T-helper 2 cell treated with Interferon-gamma antibody and Interleukin-4, amounts not matched to agents 100 ng/mL and 5 ng/mL, for 36 hours (primary cell): ENCODE measurements around the gene KCNT2. TPM values are rescaled to one million over a fixed set of nuclear protein-coding genes. Genes with fewer than 3 reads are reported as not detected.
"Not testable (repeated sequence)": the region's sequence is repeated elsewhere in the genome, so short reads cannot be mapped to it uniquely, and the experiment has no call there.

Source experiments
- intact Hi-C: fragments of 100-400 bp; cut with micrococcal nuclease; formaldehyde crosslinking; loops from one replicate; pipeline ENCODE4 v1.15.1; 2023
- total RNA-seq: library from RNA; stranded (reverse); gene quantifications from 2 replicates; pipeline ENCODE4 v1.2.3, GENCODE V29; 2022

Gene KCNT2
- total RNA-seq, 1 donor from 2014 or later: not detected

DNA sequence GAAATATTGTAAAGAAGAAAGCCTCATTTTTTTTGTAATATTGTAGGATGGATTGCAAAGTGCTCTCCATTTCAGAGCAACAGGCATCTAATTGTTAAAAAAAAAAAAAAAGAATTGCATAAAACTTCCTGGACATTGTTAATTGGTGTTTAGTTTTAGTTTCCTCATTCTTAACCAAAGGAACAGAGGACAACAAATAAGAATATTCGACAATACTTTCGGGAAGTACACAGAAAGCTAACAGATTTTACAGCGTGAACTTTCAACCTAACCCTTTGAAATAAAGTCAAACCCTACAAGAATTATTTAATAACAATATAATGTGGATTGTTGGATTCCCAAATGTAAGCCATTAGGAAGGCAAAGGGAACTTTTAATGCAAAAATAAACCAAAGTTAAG is 284.4 kb downstream of the KCNT2 start:
- intact Hi-C loops: no loop called here

DNA sequence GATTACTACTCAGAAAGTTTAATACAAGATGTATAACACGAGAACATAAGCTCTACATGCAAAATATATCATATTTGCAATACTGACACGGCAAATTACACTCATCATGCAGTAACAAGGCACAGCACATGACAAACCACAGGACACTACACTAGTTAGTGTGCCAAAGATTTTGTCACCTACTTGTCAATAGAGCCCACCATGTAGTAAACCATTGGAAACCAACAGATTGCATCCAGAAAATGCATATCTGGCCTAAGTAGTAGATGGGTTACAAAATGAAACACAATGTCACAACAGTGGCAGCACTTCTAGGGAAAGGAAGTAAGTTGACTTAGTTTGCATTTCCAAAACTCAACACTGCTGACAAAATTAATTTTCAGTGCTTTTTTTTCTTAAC is 288.9 kb downstream of the KCNT2 start:
- intact Hi-C loops: loop anchor here (5.0 kb wide), 1 partner anchor 343 kb away; no protein-coding TSS in a partner anchor

DNA sequence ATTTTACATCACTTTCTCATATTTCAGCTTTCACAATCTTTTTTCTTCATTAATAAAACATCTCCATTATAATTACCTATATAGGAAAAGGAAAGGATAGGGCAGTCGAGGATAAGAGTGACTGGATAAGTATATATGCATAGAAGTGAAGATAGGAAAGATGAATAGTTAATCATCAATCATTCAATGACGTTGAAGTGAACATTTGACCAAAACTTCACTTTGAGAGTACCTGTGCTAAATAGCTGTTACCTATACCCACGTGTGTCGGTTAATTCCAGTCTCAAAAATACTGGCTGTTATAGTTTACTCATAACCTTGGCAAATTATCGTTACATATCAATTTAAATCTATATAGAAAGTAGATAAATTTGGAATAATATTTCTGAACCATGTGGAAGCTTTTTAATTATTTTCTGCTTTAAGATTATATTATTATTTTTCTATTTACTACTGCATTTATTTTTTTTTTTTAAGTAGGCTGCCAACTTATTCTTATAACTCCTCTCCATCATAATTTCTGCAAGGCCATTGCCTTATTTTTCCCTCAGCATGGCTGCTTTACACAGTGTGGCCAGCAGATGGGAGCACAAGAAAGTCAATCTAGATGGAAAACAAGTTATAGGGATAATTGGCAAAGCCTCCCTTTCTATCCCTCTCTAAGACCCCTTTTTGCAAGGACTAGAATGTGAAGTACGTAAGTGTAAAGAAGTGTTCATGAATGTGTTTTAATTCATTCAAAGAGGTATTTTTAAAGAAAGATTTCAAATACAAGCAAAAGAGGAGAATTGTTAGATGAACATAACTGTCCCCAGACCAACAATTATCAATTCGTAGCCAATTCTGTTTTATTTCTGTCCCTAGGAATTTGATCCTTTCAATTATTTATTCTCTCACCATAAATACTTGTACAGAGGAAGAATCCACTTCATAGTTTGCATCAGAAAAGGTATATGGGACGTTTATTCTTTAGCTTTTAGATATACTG is 290.4 kb downstream of the KCNT2 start:
- intact Hi-C loops: loop anchor here (5.0 kb wide), 1 partner anchor 344 kb away; no protein-coding TSS in a partner anchor

DNA sequence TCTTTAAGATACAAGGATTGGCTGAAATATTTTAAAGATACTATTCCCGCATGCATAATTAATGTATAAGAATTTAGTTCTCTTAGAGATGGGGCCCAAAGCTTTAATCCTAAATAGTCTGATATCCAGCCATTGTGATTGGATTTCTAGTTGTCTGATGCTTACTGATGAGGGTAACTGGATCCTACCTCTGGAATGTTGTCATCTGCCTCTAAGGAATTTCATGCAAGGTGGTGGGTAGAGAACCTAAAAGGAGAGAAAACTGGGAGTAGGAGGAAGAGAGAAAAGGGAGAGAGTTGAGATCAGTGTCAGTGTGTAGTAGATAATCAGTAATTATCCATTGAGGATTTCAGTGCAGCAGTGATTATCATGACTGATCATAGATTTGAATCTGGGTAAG is 295.5 kb downstream of the KCNT2 start:
- intact Hi-C loops: no loop called here

DNA sequence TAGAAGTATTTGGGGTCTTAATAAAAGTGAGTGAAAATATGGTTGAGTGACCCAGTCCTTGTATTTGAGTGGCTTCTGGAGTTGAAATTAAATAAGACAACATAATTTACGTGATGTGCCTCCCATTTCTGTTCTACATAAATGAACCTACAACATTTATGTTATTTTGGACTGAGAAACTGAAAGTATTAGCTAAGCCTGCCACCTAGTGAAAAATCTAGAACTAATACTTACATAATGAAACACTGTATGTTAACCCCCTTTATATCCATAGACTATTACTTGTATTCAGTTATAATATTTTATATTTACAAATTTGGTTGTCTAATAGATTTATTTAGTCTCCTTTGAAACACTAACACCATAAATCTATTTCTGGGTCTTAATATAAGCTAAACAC is 298.9 kb downstream of the KCNT2 start:
- intact Hi-C loops: no loop called here

DNA sequence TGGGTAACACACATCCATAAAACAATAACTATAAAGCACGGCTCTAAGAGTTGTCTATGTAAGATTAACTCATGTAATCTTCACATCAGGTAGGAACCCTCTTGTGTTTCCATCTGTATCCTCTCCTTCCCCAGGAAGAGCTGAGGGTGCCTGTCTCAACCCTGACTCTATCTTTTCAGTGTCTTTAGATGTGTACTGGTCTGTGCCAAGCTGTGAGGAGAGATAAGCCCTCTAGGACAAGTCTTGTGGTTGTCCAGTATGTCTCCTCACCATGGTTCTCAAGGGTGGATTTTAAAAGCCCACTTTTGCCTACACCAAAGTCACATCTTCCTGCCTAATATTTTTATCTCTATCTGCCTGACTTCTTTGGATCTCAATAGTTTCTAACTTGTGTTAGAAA is 300.1 kb downstream of the KCNT2 start:
- intact Hi-C loops: no loop called here

DNA sequence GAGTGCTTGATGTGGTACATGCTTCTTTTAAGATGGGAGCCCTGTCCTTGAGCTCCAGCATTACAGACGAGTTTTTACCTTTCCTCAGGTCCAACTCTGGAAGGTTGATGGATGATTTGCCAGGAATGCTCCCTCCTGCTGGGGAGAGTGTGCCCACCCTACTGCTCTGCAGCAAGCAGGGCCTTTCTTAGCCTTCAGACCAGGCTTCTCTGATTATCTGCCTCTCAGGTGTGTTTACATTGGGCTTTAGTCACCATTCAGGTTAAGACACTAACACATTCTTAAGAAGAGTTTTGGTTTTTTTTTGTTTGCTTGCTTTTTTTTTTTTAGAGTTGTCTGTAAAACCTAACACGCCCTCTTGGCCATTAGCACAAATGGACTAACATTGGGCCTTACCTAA is 301.8 kb downstream of the KCNT2 start:
- intact Hi-C loops: no loop called here

DNA sequence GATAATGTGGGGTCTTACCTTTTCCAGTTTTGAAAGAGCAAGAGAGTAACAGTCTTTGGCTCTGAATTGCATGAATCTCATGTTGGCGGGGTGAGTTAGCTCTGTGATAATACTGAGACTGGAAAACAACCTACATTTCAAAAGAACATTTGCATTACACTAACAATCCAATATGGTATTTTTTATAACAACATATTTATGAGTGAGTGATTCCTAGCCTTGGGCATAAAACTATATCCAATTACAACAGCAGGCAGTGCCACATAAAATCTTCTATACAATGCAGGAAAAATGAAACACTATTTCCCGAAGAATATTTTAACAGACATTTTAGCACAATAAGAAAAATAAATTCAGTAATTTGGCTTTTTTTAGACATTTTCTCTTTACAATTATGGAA is 303.0 kb downstream of the KCNT2 start:
- intact Hi-C loops: no loop called here

DNA sequence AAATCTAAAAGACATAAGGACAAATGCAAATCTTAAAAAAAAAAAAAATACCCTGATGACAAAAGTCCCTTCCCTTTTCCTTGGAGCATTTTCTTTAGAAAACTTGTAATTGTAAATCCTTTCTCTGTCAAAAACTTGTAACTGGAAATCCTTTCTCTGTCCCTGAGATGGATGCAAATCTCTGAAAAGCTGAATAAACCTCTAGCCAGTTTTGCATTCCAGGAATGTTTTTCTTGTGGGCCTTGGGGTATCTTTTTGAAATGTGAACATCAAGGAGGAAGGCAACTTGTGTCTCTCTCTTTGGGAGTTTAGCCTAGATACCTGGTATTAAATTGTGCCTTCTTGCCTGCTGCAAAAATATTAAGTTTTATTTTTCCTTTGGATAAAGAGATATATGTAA is 305.3 kb downstream of the KCNT2 start:
- intact Hi-C loops: no loop called here

DNA sequence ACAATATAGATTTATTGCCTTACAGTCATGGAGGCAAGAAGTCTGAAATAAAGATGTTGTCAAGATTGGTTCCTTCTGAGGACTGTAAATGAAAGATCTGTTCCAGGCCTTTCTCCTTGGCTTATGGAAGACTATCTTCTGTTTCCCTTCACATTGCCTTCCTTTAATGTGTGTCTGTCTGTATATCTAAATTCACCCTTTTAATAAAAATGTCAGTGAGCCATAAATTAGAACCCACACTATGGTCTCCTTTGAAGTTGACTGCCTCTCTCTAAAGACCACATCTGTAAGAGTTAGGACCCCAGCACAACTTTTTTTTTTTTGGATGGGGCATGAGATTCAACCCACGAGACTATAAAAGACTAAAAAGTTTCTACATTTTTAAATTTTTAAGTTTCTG is 305.8 kb downstream of the KCNT2 start:
- intact Hi-C loops: no loop called here

DNA sequence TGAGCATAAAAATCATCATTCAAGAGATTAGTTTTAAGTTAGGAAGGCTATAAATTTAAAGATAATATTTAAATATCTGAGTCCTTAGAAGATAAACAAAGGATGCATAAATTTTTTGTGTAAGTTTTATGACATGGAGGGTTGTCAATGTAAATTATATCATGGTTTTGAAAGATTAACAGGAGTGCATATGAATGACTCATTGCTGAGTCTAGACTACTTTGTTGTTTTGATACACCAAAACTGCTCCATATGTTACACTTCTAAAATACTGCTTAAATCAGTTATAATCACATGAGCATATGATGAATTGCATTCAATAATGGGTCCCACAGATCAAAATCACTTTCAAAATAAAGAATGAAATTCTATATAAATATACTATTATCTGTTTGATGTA is 312.5 kb downstream of the KCNT2 start:
- intact Hi-C loops: no loop called here

DNA sequence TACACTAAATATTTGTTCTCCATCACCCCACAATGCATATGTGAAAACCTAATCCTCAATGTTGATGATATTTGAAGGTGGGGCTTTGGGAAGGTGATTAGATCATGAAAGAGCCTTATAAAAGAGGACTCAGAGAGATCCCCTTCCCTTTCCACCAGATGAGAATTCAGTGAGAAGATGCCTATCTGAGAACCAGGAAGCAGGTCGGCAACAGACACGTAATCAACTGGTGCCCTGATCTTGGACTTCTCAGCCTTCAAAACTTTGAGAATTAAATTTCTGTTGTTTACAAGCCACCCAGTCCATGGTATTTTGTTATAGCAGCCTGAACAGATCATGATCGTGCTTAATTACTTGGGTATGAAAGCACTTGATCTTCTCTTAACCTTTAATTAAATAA is 329.4 kb downstream of the KCNT2 start:
- intact Hi-C loops: no loop called here

DNA sequence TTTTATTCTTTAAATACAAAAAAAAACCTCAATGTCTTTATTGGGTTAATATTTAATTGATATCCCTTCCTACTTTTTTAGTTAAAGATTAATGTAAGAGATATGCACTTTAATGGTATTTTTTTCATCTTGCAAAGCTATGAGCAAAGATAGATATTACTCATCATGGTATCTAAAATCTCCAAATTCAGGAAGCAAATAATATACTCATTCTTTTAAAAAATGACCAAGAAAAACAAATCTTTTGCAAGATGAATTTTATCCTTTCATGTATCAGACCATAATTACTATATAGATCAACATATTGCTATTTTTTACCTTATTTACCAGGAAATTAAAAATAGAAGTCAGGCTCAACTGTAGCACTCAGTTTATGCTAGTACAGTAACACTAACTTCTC is 330.4 kb downstream of the KCNT2 start:
- intact Hi-C loops: no loop called here

DNA sequence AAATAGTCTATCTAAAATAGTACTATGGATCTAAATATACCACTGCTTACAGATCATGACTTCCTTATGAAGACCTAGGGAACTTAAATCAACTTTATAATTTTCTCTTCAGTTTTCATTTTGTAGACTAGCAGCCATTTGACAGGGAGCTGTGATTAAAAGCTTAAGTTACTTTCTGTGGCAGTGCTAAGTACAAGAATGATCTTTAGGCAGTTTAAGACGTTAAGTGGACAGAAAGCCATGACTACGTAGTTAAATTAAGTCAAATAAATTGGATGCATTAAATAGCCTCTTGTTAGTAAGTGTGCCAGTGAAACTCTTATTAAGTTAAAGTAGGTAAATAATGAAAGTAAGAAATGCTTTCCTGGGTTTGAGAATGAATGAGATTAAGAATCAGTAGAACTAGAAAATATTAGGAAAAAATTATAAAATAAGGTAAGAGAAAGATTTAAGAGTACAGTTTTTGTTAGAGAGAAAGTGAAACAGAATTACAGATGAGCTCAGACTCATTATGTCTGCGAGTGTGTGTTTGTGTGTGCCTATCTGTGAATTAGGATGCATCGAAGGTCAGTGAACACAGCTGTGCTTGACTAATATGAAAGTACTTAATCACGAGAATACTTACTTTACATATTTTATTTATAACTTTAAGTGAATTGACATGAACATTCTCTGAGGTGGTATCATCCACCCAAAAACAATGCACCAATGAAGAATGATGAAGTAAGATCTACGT is 336.9 kb downstream of the KCNT2 start:
- intact Hi-C loops: no loop called here

DNA sequence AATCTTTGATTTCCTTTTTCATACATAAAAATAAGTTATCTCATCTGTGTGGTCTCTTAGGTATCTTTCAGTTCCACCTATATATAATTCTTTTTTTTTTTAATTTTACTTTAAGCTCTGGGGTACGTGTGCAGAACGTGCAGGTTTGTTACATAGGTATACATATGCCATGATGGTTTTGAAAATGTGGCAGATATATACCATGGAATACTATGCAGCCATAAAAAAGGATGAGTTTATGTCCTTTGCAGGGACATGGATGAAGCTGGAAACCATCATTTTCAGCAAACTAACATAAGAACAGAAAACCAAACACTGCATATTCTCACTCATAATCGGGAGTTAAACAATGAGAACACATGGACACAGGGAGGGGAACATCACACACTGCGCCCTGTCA is 345.2 kb downstream of the KCNT2 start:
- intact Hi-C loops: not testable (repeated sequence)

DNA sequence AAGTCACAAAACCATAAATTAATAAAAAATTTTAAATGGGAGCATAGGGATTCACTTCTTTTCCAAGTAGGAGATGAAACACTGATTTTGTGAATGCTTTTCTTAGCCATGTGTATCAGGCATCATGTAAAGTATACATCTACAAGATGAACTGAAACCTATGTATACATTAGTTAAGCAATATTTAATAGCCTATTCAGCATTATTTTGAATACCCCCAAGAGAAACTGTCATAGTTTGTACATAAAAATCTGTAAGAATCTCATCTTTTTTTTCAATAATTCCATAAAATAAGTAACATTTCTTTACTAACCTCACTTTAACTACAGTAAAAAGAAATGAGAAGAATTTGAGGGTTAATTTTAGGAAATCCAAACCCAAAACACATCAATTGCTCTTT is 348.0 kb downstream of the KCNT2 start:
- intact Hi-C loops: no loop called here

DNA sequence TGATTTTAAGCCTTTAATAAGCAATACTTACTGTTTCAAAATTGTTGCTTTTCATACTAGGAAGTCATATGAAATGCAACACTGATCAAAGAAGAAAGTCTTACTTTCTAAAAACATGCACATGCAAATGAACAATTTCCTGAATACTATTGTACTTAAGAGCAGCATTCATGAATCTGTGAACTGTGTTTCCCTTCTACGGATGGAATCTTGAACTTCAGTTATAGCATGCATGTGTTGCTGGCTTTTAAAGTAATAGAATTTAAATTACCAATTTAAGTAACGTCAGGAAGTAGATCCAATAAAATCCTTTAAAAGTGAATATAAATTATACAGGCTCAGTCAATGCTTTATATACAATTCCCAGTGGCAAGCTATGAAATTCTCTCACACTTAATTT is 348.9 kb downstream of the KCNT2 start:
- intact Hi-C loops: no loop called here

DNA sequence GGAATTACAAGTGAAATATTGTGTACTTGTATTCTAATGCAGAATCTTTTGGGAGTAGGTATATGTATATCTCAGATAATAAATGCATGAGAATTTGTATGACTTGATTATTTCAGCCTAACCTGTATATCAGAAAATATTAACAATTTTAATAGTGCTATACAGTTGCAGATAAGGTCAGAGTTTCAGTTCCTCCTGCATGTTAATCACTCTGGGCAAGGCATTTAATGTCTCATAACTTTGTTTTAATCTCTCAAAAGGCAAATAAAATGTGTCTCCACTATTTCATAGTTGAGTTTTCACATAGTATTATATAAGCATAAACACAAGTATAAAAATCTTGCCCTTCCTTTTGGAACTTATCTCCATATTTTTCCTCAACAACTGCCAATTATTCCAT is 352.5 kb downstream of the KCNT2 start:
- intact Hi-C loops: no loop called here

DNA sequence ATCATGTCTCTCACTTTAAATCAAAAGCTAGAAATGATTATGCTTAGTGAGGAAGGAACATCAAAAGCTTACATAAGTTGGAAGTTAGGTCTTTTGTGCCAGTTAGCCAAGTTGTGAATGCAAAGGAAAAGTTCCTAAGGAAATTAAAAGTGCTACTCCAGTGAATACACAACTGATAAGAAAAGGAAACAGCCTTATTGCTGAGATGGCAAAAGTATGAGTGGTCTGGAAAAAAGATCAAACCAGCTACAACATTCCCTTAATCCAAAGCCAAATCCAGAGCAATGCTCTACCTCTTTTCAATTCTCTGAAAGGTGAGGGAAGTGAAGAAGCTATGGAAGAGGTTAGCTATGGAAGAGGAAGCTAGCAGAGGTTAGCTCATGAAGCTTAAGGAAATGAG is 378.7 kb downstream of the KCNT2 start:
- intact Hi-C loops: no loop called here

DNA sequence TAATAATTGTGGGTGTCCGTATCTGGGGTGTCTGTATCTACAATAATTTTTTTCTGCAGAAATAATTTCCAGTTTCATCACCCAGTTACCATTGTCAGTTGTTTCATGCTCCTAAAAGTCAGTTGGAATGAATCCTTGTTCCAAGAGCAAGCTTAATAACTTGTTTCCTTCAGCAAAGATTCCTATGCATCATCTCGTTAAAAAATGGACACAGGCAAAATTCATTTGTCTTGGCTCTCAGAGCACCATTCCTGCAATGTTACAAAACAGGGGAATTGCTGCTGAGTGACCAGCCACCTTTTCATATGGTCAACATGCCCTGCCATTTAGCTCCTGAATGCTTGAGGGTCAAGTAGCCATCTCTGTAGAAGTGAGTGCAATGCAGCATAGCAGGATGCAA is 393.4 kb downstream of the KCNT2 start:
- intact Hi-C loops: no loop called here

DNA sequence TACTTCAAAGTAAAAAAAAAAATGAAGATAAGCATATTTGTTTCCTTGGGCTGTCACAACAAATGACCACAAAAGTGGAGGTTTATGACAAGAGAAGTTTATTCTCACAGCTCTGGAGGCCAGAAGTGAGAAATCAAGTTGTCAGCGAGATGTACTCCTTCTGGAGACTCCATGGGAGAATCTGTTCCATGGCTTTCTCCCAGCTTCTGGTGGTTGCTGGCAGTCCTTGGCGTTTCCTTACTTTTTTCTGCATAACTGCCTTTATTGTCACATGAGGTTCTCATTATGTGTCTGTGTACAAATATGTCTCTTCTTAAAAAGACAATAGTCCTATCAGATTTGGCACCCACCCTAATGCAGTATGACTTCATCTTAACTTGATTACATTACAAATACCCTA is 398.3 kb downstream of the KCNT2 start:
- intact Hi-C loops: no loop called here

DNA sequence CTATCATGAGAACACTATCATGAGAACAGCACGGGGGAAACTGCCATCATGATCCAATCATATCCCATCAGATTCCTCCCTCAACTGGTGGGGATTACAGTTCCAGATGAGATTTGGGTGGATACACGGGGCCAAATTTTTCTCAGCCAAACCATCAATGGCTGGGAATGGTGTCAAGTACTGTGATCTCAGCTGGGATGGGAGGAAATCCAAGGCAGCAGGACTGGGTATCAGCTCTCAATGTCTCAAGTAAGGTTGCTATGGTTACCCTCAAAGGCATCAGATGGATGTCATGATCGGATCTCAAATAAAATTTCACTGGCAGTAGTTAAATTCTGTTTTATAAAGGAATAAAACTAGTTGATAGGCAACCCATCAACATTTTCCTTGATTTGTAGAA is 399.0 kb downstream of the KCNT2 start:
- intact Hi-C loops: no loop called here
